Activated CD4-positive, alpha-beta T cell treated with anti-CD3 and anti-CD28 coated beads, Interleukin-2, amount 50 U/mL, for 16 hours (primary cell): ENCODE results near the gene SUFU.
"Not testable (repeated sequence)": the region's sequence is repeated elsewhere in the genome, so short reads cannot be mapped to it uniquely, and the experiment has no call there.

Experiments
- DNase-seq: peaks from one replicate; pipeline ENCODE4 v3.0.0-alpha.2; 2020

The SUFU gene

DNA sequence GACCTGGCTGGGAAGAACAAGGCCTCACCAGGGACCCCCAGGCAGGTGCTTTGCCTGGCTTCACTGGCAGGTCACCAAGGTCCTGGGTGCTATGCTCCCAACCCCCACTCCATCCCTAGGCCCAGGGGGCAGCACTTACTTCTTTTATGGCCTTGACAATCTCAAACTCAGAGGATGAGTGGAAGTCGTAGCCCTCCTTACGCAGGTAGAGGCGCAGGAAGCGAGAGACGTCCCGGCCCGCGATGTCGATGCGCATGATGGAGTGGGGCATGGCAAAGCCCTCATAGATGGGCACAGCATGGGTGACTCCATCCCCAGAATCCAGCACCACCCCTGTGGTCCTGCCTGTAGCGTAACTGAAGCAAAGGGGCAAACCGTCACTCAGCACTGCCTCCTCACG is 19.8 kb upstream of the SUFU start:
- no peak for DNase-seq

DNA sequence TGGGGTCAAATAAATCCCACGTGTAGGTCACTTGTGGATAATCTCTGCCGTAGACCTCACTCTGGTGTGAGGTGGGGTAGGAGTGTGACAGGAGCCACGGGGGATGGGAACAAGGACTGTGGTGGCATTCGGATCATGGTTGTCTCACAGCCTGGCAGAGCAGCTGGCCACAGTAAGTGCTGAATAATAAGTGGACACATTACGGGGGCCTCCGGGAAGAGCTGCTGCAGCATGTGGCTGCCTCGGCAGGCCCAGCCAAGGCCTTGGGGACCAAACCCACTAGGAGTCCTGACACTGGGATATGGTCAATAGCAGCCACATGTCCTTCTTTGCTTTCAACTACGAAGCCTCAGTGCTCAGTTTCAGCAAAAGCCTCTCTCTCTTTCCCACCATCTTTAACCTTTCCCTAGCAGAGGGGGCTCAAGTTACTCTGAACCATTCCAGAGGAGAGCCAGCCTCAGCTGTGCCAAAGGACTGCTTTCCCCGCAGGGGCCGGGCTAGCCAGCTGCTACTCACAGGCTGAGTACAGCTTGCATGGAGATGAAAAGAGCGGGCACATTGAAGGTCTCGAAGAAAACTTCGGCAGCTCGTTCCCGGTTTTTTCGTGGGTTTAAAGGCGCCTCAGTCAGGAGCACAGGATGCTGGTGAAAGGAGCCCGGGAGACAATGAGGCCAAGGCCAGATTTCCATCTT is 18.5 kb upstream of the SUFU start:
- DNase-seq = no peak

DNA sequence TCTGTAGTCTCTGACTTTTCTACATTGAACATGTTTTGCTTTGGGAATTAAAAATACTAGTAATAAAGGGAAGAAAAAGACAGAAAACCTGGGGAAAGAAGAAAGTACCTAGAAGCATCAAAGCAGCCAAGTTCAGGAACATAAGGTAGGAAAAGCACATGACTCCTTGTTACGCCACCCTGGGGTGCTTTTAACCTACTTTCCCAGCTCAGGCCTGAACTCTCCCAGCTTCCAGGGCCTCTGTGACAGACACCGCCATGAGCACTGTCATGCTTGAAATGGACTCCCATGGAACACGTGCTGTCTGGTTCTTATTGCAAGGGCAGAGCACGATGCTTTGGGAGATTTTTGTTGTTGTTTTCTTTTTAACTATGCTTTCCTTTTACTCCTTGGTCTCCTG is 12.6 kb upstream of the SUFU start:
- no peak for DNase-seq

DNA sequence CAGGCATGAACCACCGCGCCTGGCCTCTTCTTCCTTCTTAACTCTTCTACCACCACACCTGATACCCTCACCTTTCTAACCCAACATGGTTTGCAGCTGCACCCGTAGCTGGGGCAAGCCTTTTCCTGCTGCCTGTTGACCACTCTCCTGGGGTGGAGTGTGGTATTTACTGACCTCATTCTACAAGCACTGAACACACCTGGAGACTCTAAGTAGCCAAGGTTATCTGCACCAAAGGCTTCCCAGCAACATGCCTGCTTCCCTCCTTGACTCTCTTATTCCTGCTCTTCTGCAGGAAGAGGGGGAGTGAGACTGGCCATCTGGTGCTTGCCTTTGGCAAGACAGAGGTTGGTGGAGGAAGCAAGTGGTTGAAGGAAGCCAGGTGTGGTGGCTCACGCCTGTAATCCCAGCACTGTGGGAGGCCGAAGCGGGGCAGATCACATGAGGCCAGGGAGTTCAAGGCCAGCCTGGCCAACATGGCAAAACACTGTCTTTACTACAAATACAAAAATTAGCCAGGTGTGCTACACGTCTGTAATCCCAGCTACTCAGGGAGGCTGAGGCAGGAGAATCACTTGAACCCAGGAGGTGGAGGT is 11.3 kb upstream of the SUFU start:
- DNase-seq = no peak

DNA sequence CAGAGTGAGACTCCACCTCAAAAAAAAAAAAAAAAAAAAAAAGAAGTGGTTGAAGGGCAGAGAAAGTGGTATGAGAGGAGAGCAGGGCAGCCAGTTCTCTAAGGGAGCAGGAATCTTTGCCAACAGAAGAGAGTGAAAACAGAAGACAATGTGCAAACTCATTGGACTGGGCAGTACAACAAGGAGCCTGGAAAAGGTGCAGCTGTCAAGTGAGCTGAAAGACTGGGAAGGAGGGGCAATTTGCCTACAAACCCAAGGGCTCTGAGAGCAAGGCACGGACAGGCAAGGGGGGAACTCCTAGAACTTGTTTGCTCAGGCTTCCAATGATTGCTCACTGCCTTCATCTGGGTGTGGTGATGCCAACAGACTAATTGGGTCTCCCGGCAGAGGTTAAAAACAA is 10.8 kb upstream of the SUFU start:
- no peak for DNase-seq

DNA sequence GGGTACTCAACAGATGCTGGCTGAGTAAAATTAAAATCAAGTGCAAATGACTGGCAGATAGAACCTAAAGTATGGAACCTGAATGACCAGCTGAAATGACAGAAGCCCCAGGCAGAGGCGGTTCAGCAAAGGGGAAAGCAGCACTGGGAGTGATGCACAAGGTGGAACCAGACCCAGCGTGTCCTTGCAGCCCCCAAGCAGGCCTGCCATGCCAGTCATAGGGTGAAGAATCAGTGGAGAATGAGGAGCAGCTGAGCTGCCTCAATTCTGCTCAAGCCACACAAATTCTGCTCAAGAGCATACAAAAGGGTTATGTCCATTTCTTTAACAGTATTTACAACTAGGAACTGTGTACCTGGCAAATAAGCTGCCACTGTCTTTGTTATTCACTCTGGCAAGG is 10.0 kb upstream of the SUFU start:
- DNase-seq = no peak

DNA sequence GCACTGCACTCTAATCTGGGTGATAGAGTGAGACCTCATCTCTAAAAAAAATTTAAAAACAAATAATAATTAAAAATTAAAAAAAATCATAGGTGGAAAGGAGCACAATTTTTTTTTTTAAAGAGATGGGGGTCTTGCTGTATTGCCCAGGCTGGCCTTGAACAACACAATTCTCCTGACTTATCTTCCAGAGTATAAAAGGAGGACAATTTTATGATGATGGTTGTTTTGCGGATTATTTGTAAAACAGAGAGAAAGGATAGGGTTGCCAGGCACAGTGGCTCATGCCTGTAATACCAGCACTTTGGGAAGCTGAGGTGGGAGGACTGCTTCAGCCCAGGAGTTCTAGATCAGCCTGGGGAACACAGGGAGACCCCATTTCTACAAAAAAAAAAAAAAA is 6.2 kb upstream of the SUFU start:
- DNase-seq = no peak

DNA sequence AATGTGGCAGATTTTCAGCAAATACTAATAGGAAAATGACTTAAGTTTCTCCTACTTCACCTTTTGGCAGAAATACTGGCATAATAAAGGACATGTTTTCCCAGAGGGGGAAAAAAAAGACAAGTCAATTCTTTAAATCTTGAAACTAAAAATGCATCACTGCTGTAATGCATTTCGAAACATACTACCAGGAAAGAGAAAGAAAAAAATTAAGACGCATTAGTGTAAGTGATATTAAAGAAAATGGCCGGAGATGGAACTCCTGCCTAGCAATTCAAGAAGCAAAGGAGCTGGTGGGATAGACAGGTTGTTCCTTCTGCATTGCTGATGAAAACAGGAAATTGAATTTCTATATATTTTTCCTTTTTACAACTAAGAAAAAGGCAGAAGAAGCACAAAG is 4.4 kb upstream of the SUFU start:
- DNase-seq = no peak

DNA sequence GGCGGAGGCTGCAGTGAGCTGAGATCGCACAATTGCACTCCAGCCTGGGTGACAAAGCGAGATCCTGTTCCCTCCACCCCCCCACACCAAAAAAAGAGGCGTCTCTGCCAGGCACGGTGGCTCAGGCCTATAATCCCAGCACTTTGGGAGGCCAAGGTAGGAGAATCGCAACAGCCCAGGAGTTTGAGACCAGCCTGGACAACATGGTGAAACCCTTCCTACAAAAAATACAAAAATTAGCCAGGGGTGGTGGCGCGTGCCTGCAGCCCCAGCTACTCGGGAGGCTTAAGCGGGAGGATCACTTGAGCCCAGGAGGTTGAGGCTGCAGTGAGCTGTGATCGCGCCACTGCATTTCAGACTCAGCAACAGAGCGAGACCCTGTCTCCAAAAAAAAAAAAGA is 3.1 kb upstream of the SUFU start:
- DNase-seq = not testable (repeated sequence)

DNA sequence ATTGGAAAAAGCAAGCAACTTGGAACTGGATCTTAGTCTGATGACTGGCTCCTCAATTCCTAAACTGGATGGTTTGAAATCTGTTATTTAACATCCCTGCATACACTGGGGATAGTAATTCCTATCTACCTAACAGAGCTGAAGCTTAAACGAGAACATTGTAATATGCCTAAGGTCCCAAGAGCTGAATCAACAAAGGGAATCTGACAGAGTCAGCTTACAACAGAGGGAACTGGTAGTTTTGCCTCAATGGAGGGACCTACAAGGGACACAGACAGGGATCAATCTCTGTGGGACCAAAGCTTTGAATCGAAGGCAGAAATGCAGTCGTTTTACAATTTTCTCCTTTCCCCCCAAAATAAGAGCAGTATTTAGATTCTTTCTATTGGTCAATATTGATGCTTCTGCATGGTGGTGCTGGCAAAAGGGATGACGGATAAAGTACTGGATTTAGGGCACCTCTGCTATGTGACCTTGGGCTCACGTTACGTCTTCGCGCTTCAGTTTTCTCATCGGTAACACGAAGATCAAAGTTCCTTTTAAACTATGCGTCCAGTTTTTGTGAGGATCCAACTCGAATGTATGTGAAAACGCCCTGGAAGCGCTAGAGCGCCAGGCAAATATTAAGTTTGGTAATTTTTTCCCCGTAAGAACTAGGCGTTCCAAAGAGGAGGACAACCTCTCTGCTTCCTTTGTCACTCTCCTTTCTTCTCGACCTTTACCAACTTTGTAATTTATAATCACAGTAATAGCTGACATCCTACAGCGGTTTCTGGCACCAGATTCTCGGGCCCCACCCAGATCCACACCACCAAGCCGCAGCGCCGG is 2.4 kb upstream of the SUFU start:
- no peak for DNase-seq

DNA sequence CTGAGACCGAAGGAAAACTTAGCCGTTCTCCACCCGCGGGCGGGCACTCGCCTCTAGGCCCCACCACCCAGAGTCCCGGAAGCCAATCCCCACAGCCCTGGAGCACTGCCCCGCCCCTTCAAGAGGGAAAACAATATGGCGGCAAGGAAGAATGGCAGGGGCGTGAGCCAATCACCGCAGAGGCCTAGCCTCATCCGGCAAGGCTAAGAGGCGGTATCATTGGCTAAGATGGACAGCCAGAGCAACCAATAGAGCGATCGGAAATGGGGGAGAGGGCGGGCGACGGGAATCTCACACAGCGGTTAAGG is 1.8 kb upstream of the SUFU start:
- peak; percentile 100 for DNase-seq

DNA sequence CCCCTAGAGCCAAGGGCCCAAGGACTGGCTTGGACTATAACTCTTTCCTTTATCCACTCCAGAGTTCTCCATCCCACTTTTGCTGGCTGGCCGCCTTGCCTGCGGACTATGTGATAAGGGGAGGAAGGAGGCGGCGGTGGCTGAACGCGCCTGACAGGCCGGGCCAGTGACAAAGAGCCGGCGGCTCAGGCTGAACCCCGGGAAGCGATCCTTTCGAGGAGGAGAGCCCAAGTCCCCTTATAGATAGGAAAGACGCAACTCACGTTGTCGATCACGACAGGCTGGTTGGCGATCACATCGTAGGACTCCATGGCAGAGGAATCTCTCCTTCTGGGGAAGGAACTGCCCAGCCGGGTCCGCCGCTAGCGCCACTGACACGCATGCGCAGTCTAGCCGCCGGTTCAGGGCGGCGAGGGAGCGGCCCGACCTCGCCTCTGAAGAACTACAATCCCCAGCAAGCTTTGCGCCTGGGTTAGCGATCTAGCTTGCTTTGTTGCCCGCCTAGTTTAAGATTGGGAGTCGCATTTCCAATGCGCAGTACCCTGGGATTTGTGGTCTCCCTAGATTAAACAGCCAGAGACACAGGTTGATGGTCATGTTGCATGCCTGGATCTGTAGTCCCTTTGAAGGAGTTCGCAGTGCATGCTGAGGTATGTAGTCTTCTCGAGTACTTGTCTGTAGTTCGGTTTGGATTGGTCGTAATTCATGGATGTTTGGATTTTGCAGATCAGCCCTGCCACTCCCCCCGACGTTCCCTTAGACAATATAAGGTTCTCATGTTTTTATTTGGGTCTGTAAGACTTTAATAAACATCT is 1.2 kb upstream of the SUFU start, which contains the start of gene ACTR1A:
TSS of gene ACTR1A (minus strand) at position 376 of the 815 bp plus-strand sequence. CDS start at position 311, 65 bp downstream.
- DNase-seq = peak; percentile 97

DNA sequence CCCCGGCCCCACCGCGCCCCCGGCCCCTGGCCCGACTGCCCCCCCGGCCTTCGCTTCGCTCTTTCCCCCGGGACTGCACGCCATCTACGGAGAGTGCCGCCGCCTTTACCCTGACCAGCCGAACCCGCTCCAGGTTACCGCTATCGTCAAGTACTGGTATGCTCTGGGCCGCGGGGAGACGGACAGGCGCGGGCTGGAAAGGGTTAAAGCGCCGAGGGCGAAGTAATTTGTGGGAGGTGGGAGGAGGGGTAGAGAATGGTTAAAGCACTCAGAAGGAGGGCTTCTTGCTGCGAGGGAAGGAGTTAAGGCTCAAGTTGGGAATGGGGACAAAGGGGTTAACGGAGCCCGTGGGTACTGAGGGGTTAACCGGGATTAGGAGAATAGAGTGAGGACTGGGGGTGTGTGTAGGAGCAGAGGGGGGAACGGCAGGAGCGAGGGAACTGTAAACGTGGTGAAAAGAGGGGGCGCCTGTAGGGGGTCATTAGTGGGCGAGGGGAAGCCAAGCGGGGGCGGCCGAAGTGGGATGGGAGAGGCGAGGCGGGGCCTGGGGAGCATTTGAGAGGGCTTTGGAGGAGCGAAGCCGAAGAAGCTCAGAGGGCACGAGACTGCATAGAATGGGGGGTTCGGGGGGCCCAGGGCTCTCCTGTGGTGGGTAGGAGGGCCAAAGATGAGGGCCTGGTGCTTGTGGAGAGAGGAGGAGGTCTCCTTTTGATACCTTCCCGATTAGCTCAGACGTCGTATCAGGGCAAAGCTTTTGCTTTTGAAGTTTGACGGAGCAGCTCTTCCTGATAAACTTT is 605 bp downstream of the SUFU start:
- peak; percentile 20 for DNase-seq

DNA sequence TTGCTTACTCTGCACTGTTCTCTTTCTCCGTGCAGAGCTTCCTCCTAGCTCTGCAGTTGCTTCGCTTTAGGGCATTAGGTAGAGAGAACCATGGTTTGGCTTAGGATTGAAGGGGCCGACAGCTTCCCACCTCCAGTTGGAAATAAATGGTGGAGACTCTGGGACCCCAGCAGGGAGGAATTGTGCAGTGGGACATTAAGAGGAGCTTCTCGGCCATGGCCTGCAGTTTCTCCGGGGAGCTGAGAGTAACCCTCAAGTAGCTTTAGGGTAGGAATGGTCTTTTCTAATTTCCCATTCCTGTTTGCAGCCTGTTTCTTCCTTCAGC is 1.2 kb downstream of the SUFU start:
- no peak for DNase-seq

DNA sequence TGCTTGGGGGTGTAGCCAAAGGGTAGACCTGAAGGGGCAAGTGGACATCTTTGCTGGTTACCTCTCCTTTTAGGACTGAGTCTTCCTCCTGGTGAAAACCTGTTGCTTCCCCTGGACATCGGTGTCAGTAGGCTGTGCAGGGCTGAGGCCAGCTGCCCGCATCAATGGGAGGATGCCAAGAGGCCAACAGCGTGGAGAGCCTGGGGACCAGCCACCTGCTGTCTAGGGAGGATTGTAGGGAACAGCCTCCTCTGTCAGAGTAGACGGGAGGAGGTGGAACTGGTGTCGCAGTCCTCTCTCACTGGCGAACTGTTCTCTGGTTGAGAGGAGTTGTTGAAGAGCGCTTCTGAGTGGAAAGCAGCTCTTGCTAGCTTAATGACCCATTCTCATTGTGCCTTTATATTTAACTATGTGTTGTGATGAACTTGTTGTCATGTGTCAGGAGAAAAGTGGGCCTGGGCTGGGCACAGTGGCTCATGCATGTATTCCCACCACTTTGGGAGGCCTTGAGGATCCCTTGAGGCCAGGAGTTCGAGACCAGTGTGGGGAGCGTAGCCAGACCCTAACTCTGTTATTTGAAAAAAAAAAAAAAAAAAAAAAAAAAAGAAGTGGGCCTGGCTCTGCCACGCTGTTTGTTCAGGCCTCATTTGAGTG is 1.8 kb downstream of the SUFU start:
- DNase-seq = no peak

DNA sequence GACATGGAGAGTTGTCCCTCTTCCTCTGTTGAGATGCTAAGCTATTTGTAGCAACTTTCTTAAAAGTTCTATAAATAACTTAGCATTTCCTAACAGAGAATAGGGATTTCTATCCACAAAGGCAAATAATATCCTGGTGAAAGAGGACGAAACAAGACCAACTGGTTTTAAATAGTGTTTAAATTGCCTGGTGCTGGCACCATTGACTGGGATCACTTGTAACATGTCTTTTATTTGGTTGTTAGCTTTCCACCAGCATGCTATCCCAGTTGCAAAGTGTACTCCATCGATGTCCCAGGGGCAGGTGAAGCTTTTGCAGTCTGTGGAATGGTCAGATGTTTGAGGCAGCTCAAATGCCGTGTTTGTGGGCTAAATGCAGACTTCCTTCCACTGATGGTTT is 3.7 kb downstream of the SUFU start:
- DNase-seq = no peak

DNA sequence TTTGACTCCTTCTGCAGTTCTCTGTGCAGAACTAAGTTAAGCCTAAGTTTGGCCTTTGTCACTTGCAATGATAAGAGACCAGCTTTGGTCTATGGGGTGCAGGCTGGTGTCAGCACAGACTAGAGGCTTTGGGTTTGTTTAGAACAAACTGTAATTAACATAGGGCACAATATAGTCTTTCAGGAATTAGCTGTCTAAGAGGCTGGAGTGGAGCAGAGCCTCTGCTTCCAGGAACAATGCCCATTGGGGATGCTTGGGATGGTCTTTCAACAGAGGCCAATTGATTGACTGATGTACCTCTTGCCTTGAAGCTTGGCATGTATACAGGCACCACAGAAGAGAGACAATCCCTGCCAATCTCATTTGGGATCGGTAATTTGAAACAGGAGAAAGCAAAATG is 4.7 kb downstream of the SUFU start:
- DNase-seq = no peak

DNA sequence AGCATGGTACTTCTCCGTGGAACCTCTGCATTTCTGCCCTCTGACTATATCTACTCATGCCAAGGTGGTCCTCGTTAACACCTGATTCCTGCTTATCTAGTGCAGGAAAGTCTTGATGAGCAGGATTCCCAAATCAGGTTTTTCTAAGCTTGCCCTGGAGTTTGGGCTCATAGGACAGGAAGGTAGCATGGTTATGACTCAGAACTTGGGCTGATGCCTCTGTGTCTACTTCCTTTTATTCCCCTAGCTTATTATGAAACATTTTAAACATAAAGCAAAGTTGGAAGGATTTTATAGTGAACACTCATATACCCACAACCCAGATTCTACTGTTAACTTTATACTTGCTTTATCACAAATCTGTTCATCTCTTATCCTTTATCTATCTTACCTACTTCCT is 5.6 kb downstream of the SUFU start:
- DNase-seq = no peak

DNA sequence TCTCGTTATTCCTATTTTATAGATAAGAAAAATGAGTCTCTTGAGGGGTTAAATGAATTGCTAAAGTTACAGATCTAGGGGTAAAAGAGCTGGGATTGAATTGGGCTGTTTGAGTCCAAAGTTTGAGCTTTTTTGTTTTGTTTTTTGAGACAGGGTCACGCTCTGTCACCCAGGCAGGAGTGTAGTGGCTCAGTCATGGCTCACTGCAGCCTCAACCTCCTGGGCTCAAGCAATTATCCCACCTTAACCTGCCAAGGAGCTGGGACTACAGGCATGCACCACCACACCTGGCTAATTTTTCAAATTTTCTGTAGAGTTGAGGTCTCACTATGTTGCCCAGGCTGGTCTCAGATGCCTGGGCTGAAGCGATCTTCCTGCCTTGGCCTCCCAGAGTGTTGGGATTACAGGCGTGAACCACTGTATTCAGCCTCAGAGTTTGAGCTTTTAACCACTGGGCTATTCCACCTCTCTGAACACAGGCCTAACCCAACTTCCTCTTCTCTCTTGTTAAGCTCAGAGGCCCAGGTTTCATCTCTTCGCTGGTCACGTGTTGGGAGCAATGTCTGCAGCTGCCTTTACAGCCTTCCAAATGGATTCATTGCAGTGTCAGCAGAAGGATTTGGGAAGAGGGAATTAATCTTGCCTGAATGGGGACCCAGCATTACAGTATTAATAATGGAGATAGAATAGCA is 8.0 kb downstream of the SUFU start:
- no peak for DNase-seq

DNA sequence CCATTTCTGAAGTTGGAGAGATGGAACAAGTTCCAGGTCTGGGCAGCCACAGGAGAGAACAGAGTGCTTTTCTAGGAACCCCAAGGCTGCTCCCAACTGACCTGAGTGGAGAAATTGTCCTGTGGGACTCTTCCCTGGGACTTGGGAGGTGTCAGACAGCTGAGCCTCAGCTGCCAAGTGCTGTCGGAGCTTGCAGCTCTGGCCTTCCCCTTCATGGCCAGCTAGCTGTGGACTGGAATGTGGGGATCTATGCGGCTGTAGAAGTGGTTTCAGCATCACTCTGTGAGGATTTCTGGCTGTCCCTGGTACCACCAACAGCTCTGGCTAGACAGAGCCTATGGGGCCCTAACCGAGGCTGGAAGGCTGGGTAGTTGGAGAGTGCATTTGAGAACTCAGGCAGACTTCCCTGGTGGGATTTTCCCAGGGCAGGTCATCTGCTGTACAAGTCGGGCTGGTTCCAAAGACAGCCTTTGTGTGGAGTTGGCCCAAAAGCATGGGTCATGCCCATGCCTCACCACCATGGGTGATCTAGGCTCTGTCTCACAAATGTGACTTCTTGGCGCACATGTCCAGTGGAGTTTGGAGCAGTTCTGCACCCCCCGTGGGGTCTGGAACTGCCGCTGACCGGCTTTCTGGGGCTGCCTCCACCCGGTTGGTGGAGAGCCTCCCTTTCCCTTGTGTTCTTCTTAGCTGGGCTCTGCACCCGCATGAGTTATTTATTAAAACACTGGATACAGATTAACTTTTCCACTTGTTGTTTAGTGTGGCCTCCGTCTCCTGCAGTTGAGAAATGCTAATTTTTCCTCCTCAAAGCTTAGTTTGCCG is 10.9 kb downstream of the SUFU start:
- DNase-seq = no peak

DNA sequence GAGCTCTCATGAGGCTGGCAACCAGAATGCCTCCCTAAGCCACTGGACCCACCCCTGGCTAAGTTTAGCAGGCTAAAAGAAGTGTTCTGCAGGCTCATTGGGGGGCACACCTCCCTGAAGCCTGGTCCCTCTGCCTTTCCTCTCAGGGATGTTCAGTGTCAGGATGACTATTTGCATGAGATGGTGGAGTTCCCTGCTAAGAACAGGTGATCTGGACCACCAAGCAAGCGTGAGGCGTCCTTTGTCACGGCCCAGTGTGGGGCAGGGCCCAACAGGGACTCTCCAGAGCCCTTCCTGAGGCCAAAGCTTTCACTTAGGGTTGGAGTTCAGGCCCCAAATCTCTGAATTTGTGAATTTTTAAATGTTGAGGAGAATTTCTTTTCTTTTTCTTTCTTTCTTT is 12.0 kb downstream of the SUFU start:
- DNase-seq = no peak
